Retinal pigment epithelial cell (primary cell): ENCODE results near the gene SETD2.

Source experiments
- DNase-seq: peaks from one replicate; pipeline ENCODE4 v3.0.0-alpha.2; 2010; ENCODE audit warnings: low read depth
- H3K4me3 ChIP-seq: 2 replicates; pipeline ENCODE4 v1.5.1; 2011; ENCODE audit warnings: mild to moderate bottlenecking, low read length, control low read depth, moderate library complexity
- CTCF ChIP-seq: conservative IDR thresholded peaks from 2 replicates; pipeline ENCODE4 v1.5.1; 2011; ENCODE audit warnings: low read depth, low read length, control low read depth, inconsistent platforms

SETD2 gene

GRCh38 chr3:46991406-46992165 is 172.3 kb downstream of the SETD2 start:
- H3K4me3 ChIP-seq = no peak overlapping the region
- no peak for DNase-seq
- no peak for TF ChIP-seq CTCF

GRCh38 chr3:46990573-46991374 is 173.1 kb downstream of the SETD2 start:
- H3K4me3 ChIP-seq = no peak overlapping the region
- no peak for TF ChIP-seq CTCF
- no peak for DNase-seq

GRCh38 chr3:46989146-46989810 is 174.6 kb downstream of the SETD2 start:
- H3K4me3 ChIP-seq = no peak overlapping the region
- no peak for TF ChIP-seq CTCF
- DNase-seq = no peak

GRCh38 chr3:46988616-46989015 is 175.3 kb downstream of the SETD2 start:
- no peak overlapping the region for H3K4me3 ChIP-seq
- TF ChIP-seq CTCF = no peak
- no peak for DNase-seq

GRCh38 chr3:46987743-46988401 is 176.0 kb downstream of the SETD2 start:
- DNase-seq = no peak
- TF ChIP-seq CTCF = no peak
- no peak overlapping the region for H3K4me3 ChIP-seq

GRCh38 chr3:46987319-46987742 is 176.6 kb downstream of the SETD2 start:
- no peak overlapping the region for H3K4me3 ChIP-seq
- no peak for DNase-seq
- peak; percentile 5 for TF ChIP-seq CTCF
